GM12878 (cell line): ENCODE results near the gene TMX3. TPM values are rescaled to one million over a fixed set of nuclear protein-coding genes. Genes with fewer than 3 reads are reported as not detected.

Source experiments
- ATAC-seq: fragments of 200-7000 bp; cut with Tn5 transposase; 3 replicates; pipeline ENCODE4 v1.9.1; 2020; ENCODE audit warnings: mild to moderate bottlenecking, moderate library complexity
- BruUV-seq: library from RNA; stranded (reverse); fragments of 400-500 nt; replicated peaks from 2 replicates; lab custom pipeline; 2021; lab: Mats Ljungman, UMichigan
- CTCF ChIA-PET: fragments of 300-600 bp; sonication (Branson Sonifier 250); formaldehyde crosslinking; extraction: SDS; loops from one replicate; lab custom pipeline; 2021; ENCODE audit warnings: inconsistent platforms; lab: Yijun Ruan, JAX
- POLR2A ChIA-PET: fragments of 350-600 bp; formaldehyde crosslinking; extraction: SDS; loops from one replicate; lab custom pipeline; 2021; ENCODE audit warnings: inconsistent platforms; lab: Charles Lee
- RAD21 ChIA-PET: fragments of 300-600 bp; sonication (Branson Sonifier 250); formaldehyde crosslinking; loops from one replicate; lab custom pipeline; 2023; ENCODE audit warnings: antibody characterized with exemption; ENCODE audit not compliant: unreplicated experiment; lab: Charles Lee
- SMC1A ChIA-PET: fragments of 300-600 bp; sonication (Branson Sonifier 250); formaldehyde crosslinking; loops from one replicate; lab custom pipeline; 2023; ENCODE audit not compliant: unreplicated experiment, uncharacterized antibody; lab: Charles Lee
- DNase-seq: peaks from one replicate; pipeline ENCODE4 v3.0.0-alpha.2; 2011; ENCODE audit warnings: low read depth, low spot score
- FAIRE-seq: peaks from 3 replicates; lab custom pipeline; 2011; peaks lifted over from hg19 to GRCh38; lab: Jason Lieb, UNC
- H2AFZ ChIP-seq: 2 replicates; pipeline ENCODE4 v1.6.0; 2011; ENCODE audit warnings: low read depth, low read length, control low read depth; ENCODE audit not compliant: control insufficient read depth
- H3K27ac ChIP-seq: 2 replicates; pipeline ENCODE4 v1.5.1; 2011; ENCODE audit warnings: control low read depth; ENCODE audit not compliant: control insufficient read depth, insufficient read depth
- H3K27me3 ChIP-seq, 2 experiments: replicated peaks in 1 of 2; 2 replicates each; pipeline versions ENCODE4 v1.6.0 to v1.6.1; 2011; ENCODE audit warnings: low read length in 1 of 2; ENCODE audit not compliant: control insufficient read depth in 2 of 2, insufficient read depth in 2 of 2
- H3K36me3 ChIP-seq, 2 experiments: 2 replicates each; pipeline ENCODE4 v1.5.1; 2011; ENCODE audit warnings: low read length in 1 of 2; ENCODE audit not compliant: control insufficient read depth in 2 of 2, insufficient read depth in 2 of 2
- H3K4me1 ChIP-seq: 2 replicates; pipeline ENCODE4 v1.6.1; 2011; ENCODE audit warnings: mild to moderate bottlenecking, low read length, moderate library complexity, mixed read lengths; ENCODE audit not compliant: control insufficient read depth, insufficient read depth
- H3K4me2 ChIP-seq: 2 replicates; pipeline ENCODE4 v1.6.0; 2011; ENCODE audit warnings: control low read depth; ENCODE audit not compliant: control insufficient read depth, insufficient read depth
- H3K4me3 ChIP-seq: fragments of 200-600 bp; sonication (generic); 2 replicates; pipeline ENCODE4 v1.5.1; 2016
- H3K79me2 ChIP-seq: 2 replicates; pipeline ENCODE4 v1.6.0; 2011; ENCODE audit warnings: low read length; ENCODE audit not compliant: control insufficient read depth, insufficient read depth
- H3K9ac ChIP-seq: 2 replicates; pipeline ENCODE4 v1.8.0; 2011; ENCODE audit warnings: low read length, control low read depth, mixed read lengths; ENCODE audit not compliant: control insufficient read depth, insufficient read depth
- H3K9me3 ChIP-seq: replicated peaks from 3 replicates; pipeline ENCODE4 v1.5.1; 2011; ENCODE audit warnings: mild to moderate bottlenecking, low read length; ENCODE audit not compliant: control insufficient read depth, insufficient read depth
- H4K20me1 ChIP-seq: 2 replicates; pipeline ENCODE4 v1.6.0; 2011; ENCODE audit not compliant: control insufficient read depth, insufficient read depth
- CBX3 ChIP-seq: fragments of 200-600 bp; sonication (generic); IDR thresholded peaks from 2 replicates; pipeline ENCODE4 v1.6.1; 2016; ENCODE audit warnings: low read depth, borderline replicate concordance
- DPF2 ChIP-seq: fragments of 450-650 bp; IDR thresholded peaks from 2 replicates; pipeline ENCODE4 v1.6.1; 2017; ENCODE audit warnings: mild to moderate bottlenecking
- EGR1 ChIP-seq, 2 experiments: IDR thresholded peaks; 1 replicate in 1 of 2; 2 replicates in 1 of 2; pipeline ENCODE4 v1.6.1; 2011 to 2012; ENCODE audit warnings: low read depth in 2 of 2, low read length in 2 of 2, borderline replicate concordance in 1 of 2, mild to moderate bottlenecking in 1 of 2, moderate library complexity in 1 of 2
- LARP7 ChIP-seq: fragments of 450-650 bp; IDR thresholded peaks from 2 replicates; pipeline ENCODE4 v1.6.1; 2017; ENCODE audit warnings: mild to moderate bottlenecking
- MXI1 ChIP-seq: fragments of 150-350 bp; IDR thresholded peaks from 2 replicates; pipeline ENCODE4 v1.6.1; 2011; ENCODE audit warnings: low read depth, mild to moderate bottlenecking, inconsistent platforms, low read length, improper control_type of control experiment
- NFIC ChIP-seq: IDR thresholded peaks from 2 replicates; pipeline ENCODE4 v1.6.1; 2012; ENCODE audit warnings: low read depth, mild to moderate bottlenecking, inconsistent platforms, low read length, moderate library complexity
- NFYA ChIP-seq: IDR thresholded peaks from 2 replicates; pipeline ENCODE4 v1.6.1; 2011; ENCODE audit warnings: low read depth, mild to moderate bottlenecking, low read length, improper control_type of control experiment, borderline replicate concordance
- RAD21 ChIP-seq: IDR thresholded peaks from 2 replicates; pipeline ENCODE4 v1.6.1; 2011; ENCODE audit warnings: mild to moderate bottlenecking, low read depth, low read length, moderate library complexity; ENCODE audit not compliant: insufficient read depth
- SMAD1 ChIP-seq: fragments of 450-650 bp; IDR thresholded peaks from 2 replicates; pipeline ENCODE4 v1.6.1; 2018; ENCODE audit warnings: mild to moderate bottlenecking, low read depth; ENCODE audit not compliant: partially characterized antibody
- SP1 ChIP-seq: IDR thresholded peaks from one replicate; pipeline ENCODE4 v1.6.1; 2011; ENCODE audit warnings: low read depth, low read length
- TCF12 ChIP-seq: IDR thresholded peaks from 2 replicates; pipeline ENCODE4 v1.6.1; 2011; ENCODE audit warnings: low read depth, mild to moderate bottlenecking, low read length
- TCF7 ChIP-seq: IDR thresholded peaks from 2 replicates; pipeline ENCODE4 v1.6.1; 2014; ENCODE audit warnings: antibody characterized with exemption, borderline replicate concordance
- ZNF207 ChIP-seq: fragments of 450-650 bp; IDR thresholded peaks from 2 replicates; pipeline ENCODE4 v1.6.1; 2014; ENCODE audit warnings: antibody characterized with exemption, mild to moderate bottlenecking, borderline replicate concordance
- WGBS: methylation state at CpG from one replicate; pipeline ENCODE4 v1.1.6; 2016; ENCODE audit warnings: low lambda C conversion rate; ENCODE audit not compliant: insufficient replicate concordance, insufficient coverage; ENCODE audit errors: missing lambda C conversion rate; 5-methylcytosine and 5-hydroxymethylcytosine counted together
- in situ Hi-C: fragments of 300-500 bp; cut with MboI; formaldehyde crosslinking; loops from 9 replicates; pipeline ENCODE4 v1.14.3; 2018; ENCODE audit warnings: mixed read lengths
- intact Hi-C: fragments of 100-400 bp; cut with micrococcal nuclease; formaldehyde crosslinking; loops from one replicate; pipeline ENCODE4 v1.14.2; 2022; ENCODE audit not compliant: unreplicated experiment
- polyA plus RNA-seq, 11 experiments: library from polyadenylated mRNA; depleted of rRNA in 4 of 11; unstranded in 6 of 11; stranded (reverse) in 5 of 11; fragments of >200 nt; fragmentation: Nextera tagmentation in 4 of 11; fragmentation: Illumina TruSeq in 1 of 11; extraction: Ambion mirVana in 4 of 11; extraction: Trizol in 1 of 11; gene quantifications; 1 replicate in 1 of 11; 2 replicates in 10 of 11; pipeline versions ENCODE4 v1.2.1 to v1.2.3, GENCODE V29; 2011 to 2016; ENCODE audit warnings: inconsistent platforms in 2 of 11, missing spikeins in 2 of 11, low read depth in 1 of 11
- total RNA-seq, 4 experiments: library from RNA; depleted of rRNA in 3 of 4; stranded (reverse); fragments of >200 nt in 3 of 4; fragmentation: Illumina TruSeq in 1 of 4; extraction: Trizol in 1 of 4; gene quantifications; 2 replicates each; pipeline versions ENCODE4 v1.2.1 to v1.2.3, GENCODE V29; 2013 to 2021
- TF ChIP-seq, protein P1 (sequence below): fragments of 450-650 bp; formaldehyde crosslinking; IDR thresholded peaks from 2 replicates; pipeline ENCODE4 v1.4.0; 2022; ENCODE audit warnings: mild to moderate bottlenecking, moderate library complexity
- TF ChIP-seq, protein P2 (sequence below): fragments of 450-650 bp; IDR thresholded peaks from 2 replicates; pipeline ENCODE4 v1.6.1; 2017; ENCODE audit warnings: mild to moderate bottlenecking, low read depth, inconsistent platforms; ENCODE audit not compliant: poor library complexity, severe bottlenecking

TMX3 gene
- total and polyA plus RNA-seq, 10 of the 15 experiments (the other 5 are each of a cell fraction or from before 2014, with no cell fraction given): 14.2 to 85.6 (median 29.7) TPM

DNA sequence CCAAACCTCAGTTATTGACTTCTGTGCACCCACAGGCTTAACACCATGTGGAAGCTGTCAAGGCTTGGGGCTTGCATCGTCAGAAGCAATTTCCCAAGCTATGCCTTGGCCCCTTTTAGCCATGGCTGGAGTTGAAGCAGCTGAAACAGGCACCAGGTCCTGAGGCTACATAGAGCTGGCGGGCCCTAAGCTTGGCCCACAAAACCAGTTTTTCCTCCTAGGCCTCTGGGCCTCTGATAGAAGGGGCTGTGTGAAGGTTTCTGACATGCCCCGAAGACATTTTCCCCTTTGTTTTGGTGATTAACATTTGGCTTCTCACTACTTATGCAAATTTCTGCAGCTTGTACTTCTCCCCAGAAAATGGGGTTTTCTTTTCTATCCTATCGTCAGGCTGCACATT is 9.1 kb upstream of the TMX3 start:
- RAD21 ChIA-PET: no interaction called here
- no peak for DNase-seq
- Histone ChIP-seq H3K4me1 (peaks cover 19% of the 10 kb centered on the region), H3K9ac (no peak overlapping the region), H3K79me2 (no peaks in the 10 kb centered on the region), H3K27me3 (no peaks in the 10 kb centered on the region), H3K4me3 (no peak overlapping the region), H2AFZ (no peak overlapping the region), H3K4me2 (no peak overlapping the region), H4K20me1 (no peaks in the 10 kb centered on the region), H3K9me3 (peaks cover 6% of the 10 kb centered on the region; the same call in 2 of the 3 replicates), H3K27ac (no peak overlapping the region), H3K36me3 (peaks cover 0 to 3% of the 10 kb centered on the region in 2 experiments; a peak in 1 of 4 replicates)
- POLR2A ChIA-PET: no interaction called here
- SMC1A ChIA-PET: no interaction called here
- no peak for FAIRE-seq
- in situ Hi-C loops: no loop called here
- WGBS: 66% methylated on average over 4 of the region's 4 CpGs
- BruUV-seq: no TSS peak
- no peak for ATAC-seq
- intact Hi-C loops: no loop called here
- TF ChIP-seq SMAD1: no peak
- TF ChIP-seq ZNF207: no peak
- no peak for TF ChIP-seq SP1
- no peak for TF ChIP-seq RAD21
- no peak for TF ChIP-seq TCF7
- TF ChIP-seq CBX3: no peak
- no peak for TF ChIP-seq EGR1 (IDR thresholded peaks at IDR 0.05; ENCODE audit: borderline replicate concordance in 1 of 2, low read depth in 2 of 2, low read length in 2 of 2)
- CTCF ChIA-PET: no interaction called here

DNA sequence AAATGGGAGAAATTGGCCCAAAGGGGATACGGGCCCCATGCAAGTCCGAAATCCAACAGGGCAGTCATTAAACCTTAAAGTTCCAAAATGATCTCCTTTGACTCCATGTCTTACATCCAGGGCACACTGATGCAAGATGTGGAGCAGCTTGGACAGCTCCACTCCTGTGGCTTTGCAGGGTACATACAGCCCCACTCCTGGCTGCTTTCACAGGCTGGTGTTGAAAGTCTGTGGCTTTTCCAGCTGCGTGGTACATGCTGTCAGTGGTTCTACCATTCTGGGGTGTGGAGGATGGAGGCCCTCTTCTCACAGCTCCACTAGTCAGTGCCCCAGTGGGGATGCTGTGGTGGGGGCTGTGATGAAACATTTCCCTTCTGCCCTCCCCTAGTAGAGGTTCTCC is 8.6 kb upstream of the TMX3 start:
- no peaks in the 10 kb centered on the region for H3K79me2 ChIP-seq
- DNase-seq: no peak
- ChIA-PET CTCF (no interaction called here), SMC1A (no interaction called here), RAD21 (no interaction called here), POLR2A (no interaction called here)
- no peak overlapping the region for H3K4me2 ChIP-seq
- in situ Hi-C loops: no loop called here
- intact Hi-C loops: no loop called here
- no peak overlapping the region for H3K27ac ChIP-seq
- H3K4me1 ChIP-seq: peaks cover 19% of the 10 kb centered on the region
- 100% methylated on average over 3 of the region's 3 CpGs for WGBS
- no peak overlapping the region for H3K4me3 ChIP-seq
- H3K9me3 ChIP-seq: peaks cover 6% of the 10 kb centered on the region; the same call in 2 of the 3 replicates
- H2AFZ ChIP-seq: no peak overlapping the region
- peaks cover 0 to 3% of the 10 kb centered on the region in 2 experiments; a peak in 1 of 4 replicates for H3K36me3 ChIP-seq
- no peaks in the 10 kb centered on the region for H3K27me3 ChIP-seq
- BruUV-seq: no TSS peak
- H3K9ac ChIP-seq: no peak overlapping the region
- ATAC-seq: no peak
- FAIRE-seq: no peak
- no peaks in the 10 kb centered on the region for H4K20me1 ChIP-seq
- TF ChIP-seq LARP7 (no peak), NFYA (no peak), DPF2 (no peak), TCF12 (no peak), NFIC (no peak), MXI1 (no peak)
- TF ChIP-seq, protein P1, sequence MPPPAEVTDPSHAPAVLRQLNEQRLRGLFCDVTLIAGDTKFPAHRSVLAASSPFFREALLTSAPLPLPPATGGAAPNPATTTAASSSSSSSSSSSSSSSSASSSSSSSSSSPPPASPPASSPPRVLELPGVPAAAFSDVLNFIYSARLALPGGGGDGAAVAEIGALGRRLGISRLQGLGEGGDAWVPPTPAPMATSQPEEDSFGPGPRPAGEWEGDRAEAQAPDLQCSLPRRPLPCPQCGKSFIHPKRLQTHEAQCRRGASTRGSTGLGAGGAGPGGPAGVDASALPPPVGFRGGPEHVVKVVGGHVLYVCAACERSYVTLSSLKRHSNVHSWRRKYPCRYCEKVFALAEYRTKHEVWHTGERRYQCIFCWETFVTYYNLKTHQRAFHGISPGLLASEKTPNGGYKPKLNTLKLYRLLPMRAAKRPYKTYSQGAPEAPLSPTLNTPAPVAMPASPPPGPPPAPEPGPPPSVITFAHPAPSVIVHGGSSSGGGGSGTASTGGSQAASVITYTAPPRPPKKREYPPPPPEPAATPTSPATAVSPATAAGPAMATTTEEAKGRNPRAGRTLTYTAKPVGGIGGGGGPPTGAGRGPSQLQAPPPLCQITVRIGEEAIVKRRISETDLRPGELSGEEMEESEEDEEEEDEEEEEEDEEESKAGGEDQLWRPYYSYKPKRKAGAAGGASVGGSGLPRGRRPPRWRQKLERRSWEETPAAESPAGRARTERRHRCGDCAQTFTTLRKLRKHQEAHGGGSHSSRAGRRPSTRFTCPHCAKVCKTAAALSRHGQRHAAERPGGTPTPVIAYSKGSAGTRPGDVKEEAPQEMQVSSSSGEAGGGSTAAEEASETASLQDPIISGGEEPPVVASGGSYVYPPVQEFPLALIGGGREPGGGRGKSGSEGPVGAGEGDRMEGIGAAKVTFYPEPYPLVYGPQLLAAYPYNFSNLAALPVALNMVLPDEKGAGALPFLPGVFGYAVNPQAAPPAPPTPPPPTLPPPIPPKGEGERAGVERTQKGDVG: no peak
- TF ChIP-seq, protein P2, sequence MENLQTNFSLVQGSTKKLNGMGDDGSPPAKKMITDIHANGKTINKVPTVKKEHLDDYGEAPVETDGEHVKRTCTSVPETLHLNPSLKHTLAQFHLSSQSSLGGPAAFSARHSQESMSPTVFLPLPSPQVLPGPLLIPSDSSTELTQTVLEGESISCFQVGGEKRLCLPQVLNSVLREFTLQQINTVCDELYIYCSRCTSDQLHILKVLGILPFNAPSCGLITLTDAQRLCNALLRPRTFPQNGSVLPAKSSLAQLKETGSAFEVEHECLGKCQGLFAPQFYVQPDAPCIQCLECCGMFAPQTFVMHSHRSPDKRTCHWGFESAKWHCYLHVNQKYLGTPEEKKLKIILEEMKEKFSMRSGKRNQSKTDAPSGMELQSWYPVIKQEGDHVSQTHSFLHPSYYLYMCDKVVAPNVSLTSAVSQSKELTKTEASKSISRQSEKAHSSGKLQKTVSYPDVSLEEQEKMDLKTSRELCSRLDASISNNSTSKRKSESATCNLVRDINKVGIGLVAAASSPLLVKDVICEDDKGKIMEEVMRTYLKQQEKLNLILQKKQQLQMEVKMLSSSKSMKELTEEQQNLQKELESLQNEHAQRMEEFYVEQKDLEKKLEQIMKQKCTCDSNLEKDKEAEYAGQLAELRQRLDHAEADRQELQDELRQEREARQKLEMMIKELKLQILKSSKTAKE: no peak
